ENCODE measurements around the gene SLC22A7.

SLC22A7 gene

DNA sequence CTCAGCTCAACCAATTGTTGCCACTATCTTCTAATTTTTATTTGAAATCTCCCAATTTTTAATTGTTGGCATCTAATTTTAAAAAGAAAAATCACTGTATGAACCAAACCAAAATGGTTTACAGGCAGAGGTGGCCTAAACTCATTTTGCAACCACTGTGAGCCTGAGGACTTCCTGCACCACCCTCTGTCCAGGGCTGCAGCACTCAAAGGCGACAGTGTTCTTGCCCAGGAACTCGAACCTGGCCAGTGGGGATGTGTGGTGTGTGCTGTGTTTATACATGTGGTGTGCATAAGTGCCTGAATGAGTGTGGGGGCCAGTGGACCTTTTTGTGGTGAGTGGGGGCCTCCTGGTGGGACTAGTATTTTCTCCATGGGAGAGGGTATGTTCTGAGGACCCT, 24.4 kb upstream of the SLC22A7 start:
- Histone ChIP-seq H3K9ac (ENCODE audit: low read length) (no peak overlapping the region), H2BK15ac (ENCODE audit: low read depth, poor library complexity, severe bottlenecking) (no peak overlapping the region), H3K36me3 (ENCODE audit: control insufficient read depth in 1 of 2, insufficient read depth in 2 of 2, low read depth in 1 of 2, low read length in 2 of 2) (no peaks in the 10 kb centered on the region), H3K9me3 (ENCODE audit: control insufficient read depth, low read length) (no peaks in the 10 kb centered on the region), H3K4me1 (ENCODE audit: control insufficient read depth, insufficient read depth, low read depth, low read length) (peaks cover 19% of the 10 kb centered on the region), H3K79me1 (replicated peaks; ENCODE audit: low read length, poor library complexity, severe bottlenecking) (no peaks in the 10 kb centered on the region), H3K4ac (ENCODE audit: low read depth in 1 of 2, low read length in 2 of 2) (no peak overlapping the region), H2AK5ac (ENCODE audit: low read length, severe bottlenecking) (no peak overlapping the region), H2AFZ (ENCODE audit: low read depth, low read length) (no peak overlapping the region), H2BK5ac (ENCODE audit: low read depth, low read length, poor library complexity, severe bottlenecking) (no peak overlapping the region), H3K23ac (ENCODE audit: low read length in 2 of 2) (no peak overlapping the region), H4K8ac (ENCODE audit: low read length) (no peak overlapping the region), H2BK12ac (ENCODE audit: low read length in 2 of 2) (no peak overlapping the region), H3K18ac (ENCODE audit: low read depth in 1 of 2, low read length in 2 of 2) (no peak overlapping the region), H2BK120ac (ENCODE audit: low read depth, low read length) (no peak overlapping the region), H3K27me3 (ENCODE audit: control insufficient read depth in 1 of 2, insufficient read depth in 1 of 2, low read length in 2 of 2) (peaks cover 74 to 86% of the 10 kb centered on the region in 2 experiments), H3K4me3 (ENCODE audit: insufficient read depth in 1 of 2, low read depth in 1 of 2, low read length in 2 of 2) (no peak overlapping the region), H3K14ac (ENCODE audit: low read length in 2 of 2) (no peak overlapping the region), H4K91ac (ENCODE audit: low read length) (no peak overlapping the region), H3K27ac (ENCODE audit: low read length, poor library complexity, severe bottlenecking) (no peak overlapping the region), H3K4me2 (ENCODE audit: low read length, poor library complexity, severe bottlenecking) (no peak overlapping the region)
- WGBS, result 41% methylated on average over 2 of the region's 2 CpGs
- DNase-seq, result no peak

DNA sequence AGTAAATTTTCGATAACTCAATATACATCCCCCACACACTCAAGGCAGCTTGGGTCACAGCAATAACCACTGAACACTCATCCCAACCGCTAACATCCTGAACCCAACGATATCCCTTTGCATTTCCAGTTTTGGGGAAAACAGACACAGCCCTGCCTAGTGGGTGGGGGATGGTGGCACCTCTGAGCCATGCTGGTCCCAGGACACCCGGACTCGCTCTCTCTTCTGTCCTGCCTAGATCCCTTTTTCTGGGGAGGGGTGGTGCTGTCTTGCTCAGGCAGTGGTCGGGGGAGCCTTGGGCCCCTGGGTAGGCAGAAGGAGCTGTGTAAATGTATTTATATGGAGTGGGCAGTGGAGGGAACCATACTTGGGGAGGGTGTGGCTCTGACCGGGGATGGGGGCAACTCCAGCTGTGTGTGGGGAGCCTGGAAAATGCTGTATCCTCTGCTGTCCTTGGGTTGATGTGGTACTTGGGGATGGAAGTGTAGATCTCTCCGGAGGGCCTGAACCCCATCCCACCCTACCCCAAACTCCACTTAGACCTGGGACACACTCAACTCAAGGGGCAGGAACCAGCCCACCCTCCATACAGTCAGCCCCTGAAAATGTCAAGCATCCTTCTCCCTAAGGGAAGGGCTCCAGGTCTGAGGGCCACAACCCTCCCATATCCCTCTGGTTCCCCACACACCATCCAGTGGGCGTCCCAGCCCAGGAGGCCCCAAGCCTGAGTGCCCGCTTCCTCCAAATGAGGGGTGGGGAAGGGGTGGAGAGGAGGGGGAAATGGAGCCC, 23.7 kb upstream of the SLC22A7 start:
- 76% methylated on average over 7 of the region's 10 CpGs for WGBS

DNA sequence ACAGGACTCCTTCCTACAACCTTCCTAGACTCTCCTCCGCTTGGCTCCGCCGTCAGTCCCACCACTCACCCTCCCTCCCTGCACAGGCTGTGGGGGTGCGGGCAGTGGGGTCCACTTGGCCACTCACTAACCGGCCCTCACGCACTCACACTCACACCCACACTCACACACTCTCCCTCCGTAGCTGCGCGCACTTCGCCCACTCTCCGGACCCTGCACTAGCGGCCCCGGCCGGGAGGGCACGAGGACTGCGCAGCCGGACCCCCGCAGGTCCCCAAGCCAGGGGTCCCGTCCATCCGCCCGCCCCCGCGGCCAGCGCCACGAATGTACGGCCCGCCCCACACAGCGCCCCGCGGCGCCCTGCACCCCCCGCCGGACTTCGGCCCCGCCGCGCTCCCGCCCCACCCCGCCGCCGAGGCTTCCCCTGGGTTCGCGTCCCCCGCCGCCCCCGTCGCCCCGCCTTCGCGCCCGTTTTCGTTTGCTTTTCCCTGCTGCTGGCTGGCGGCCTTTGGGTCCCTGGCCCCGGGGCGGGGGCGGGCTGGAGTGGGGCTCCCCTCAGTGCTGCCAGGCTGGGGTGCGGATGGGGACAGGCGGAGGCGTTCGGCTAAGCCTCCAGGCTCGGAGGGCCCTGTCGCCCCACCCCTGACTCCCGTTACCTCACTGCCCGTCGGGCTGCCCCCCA, 23.0 kb upstream of the SLC22A7 start:
- Histone ChIP-seq H3K4ac (ENCODE audit: low read depth in 1 of 2, low read length in 2 of 2) (no peak overlapping the region), H3K27ac (ENCODE audit: low read length, poor library complexity, severe bottlenecking) (no peak overlapping the region), H3K4me3 (ENCODE audit: insufficient read depth in 1 of 2, low read depth in 1 of 2, low read length in 2 of 2) (peak overlapping the region in 1 of 2 experiments; percentile 32), H2AFZ (ENCODE audit: low read depth, low read length) (no peak overlapping the region), H3K14ac (ENCODE audit: low read length in 2 of 2) (peak overlapping the region in 1 of 2 experiments; percentile 53), H3K23ac (ENCODE audit: low read length in 2 of 2) (peak overlapping the region in 1 of 2 experiments; percentile 90), H4K91ac (ENCODE audit: low read length) (no peak overlapping the region), H3K4me1 (ENCODE audit: control insufficient read depth, insufficient read depth, low read depth, low read length) (peaks cover 13% of the 10 kb centered on the region), H2AK5ac (ENCODE audit: low read length, severe bottlenecking) (no peak overlapping the region), H3K9me3 (ENCODE audit: control insufficient read depth, low read length) (no peaks in the 10 kb centered on the region), H2BK12ac (ENCODE audit: low read length in 2 of 2) (no peak overlapping the region), H2BK5ac (ENCODE audit: low read depth, low read length, poor library complexity, severe bottlenecking) (no peak overlapping the region), H4K8ac (ENCODE audit: low read length) (no peak overlapping the region), H3K36me3 (ENCODE audit: control insufficient read depth in 1 of 2, insufficient read depth in 2 of 2, low read depth in 1 of 2, low read length in 2 of 2) (no peaks in the 10 kb centered on the region), H3K18ac (ENCODE audit: low read depth in 1 of 2, low read length in 2 of 2) (no peak overlapping the region), H3K79me1 (replicated peaks; ENCODE audit: low read length, poor library complexity, severe bottlenecking) (no peaks in the 10 kb centered on the region), H3K9ac (ENCODE audit: low read length) (no peak overlapping the region), H2BK15ac (ENCODE audit: low read depth, poor library complexity, severe bottlenecking) (peak overlapping the region; percentile 8), H3K4me2 (ENCODE audit: low read length, poor library complexity, severe bottlenecking) (peak overlapping the region; percentile 35), H2BK120ac (ENCODE audit: low read depth, low read length) (no peak overlapping the region), H3K27me3 (ENCODE audit: control insufficient read depth in 1 of 2, insufficient read depth in 1 of 2, low read length in 2 of 2) (peaks cover 75 to 87% of the 10 kb centered on the region in 2 experiments)
- DNase-seq, result no peak
- 3% methylated on average over 62 of the region's 65 CpGs for WGBS

More for the DNA sequence above, 23.7 kb upstream of the SLC22A7 start:
- H3K4ac ChIP-seq (ENCODE audit: low read depth in 1 of 2, low read length in 2 of 2), result no peak overlapping the region
- H3K27ac ChIP-seq (ENCODE audit: low read length, poor library complexity, severe bottlenecking), result no peak overlapping the region
- no peak overlapping the region for H3K14ac ChIP-seq (ENCODE audit: low read length in 2 of 2)
- no peak overlapping the region for H3K4me3 ChIP-seq (ENCODE audit: insufficient read depth in 1 of 2, low read depth in 1 of 2, low read length in 2 of 2)
- peaks cover 18% of the 10 kb centered on the region for H3K4me1 ChIP-seq (ENCODE audit: control insufficient read depth, insufficient read depth, low read depth, low read length)
- H3K9me3 ChIP-seq (ENCODE audit: control insufficient read depth, low read length), result no peaks in the 10 kb centered on the region
- no peaks in the 10 kb centered on the region for H3K79me1 ChIP-seq (replicated peaks; ENCODE audit: low read length, poor library complexity, severe bottlenecking)
- H4K8ac ChIP-seq (ENCODE audit: low read length), result no peak overlapping the region
- no peak overlapping the region for H3K23ac ChIP-seq (ENCODE audit: low read length in 2 of 2)
- H3K18ac ChIP-seq (ENCODE audit: low read depth in 1 of 2, low read length in 2 of 2), result no peak overlapping the region
- no peak overlapping the region for H2BK5ac ChIP-seq (ENCODE audit: low read depth, low read length, poor library complexity, severe bottlenecking)
- no peak overlapping the region for H4K91ac ChIP-seq (ENCODE audit: low read length)
- H2BK12ac ChIP-seq (ENCODE audit: low read length in 2 of 2), result no peak overlapping the region
- no peak for DNase-seq
- no peak overlapping the region for H2BK120ac ChIP-seq (ENCODE audit: low read depth, low read length)
- no peak overlapping the region for H2AFZ ChIP-seq (ENCODE audit: low read depth, low read length)
- H3K9ac ChIP-seq (ENCODE audit: low read length), result no peak overlapping the region
- H3K4me2 ChIP-seq (ENCODE audit: low read length, poor library complexity, severe bottlenecking), result no peak overlapping the region
- H2AK5ac ChIP-seq (ENCODE audit: low read length, severe bottlenecking), result no peak overlapping the region
- H3K27me3 ChIP-seq (ENCODE audit: control insufficient read depth in 1 of 2, insufficient read depth in 1 of 2, low read length in 2 of 2), result peaks cover 74 to 85% of the 10 kb centered on the region in 2 experiments
- H3K36me3 ChIP-seq (ENCODE audit: control insufficient read depth in 1 of 2, insufficient read depth in 2 of 2, low read depth in 1 of 2, low read length in 2 of 2), result no peaks in the 10 kb centered on the region
- H2BK15ac ChIP-seq (ENCODE audit: low read depth, poor library complexity, severe bottlenecking), result no peak overlapping the region

DNA sequence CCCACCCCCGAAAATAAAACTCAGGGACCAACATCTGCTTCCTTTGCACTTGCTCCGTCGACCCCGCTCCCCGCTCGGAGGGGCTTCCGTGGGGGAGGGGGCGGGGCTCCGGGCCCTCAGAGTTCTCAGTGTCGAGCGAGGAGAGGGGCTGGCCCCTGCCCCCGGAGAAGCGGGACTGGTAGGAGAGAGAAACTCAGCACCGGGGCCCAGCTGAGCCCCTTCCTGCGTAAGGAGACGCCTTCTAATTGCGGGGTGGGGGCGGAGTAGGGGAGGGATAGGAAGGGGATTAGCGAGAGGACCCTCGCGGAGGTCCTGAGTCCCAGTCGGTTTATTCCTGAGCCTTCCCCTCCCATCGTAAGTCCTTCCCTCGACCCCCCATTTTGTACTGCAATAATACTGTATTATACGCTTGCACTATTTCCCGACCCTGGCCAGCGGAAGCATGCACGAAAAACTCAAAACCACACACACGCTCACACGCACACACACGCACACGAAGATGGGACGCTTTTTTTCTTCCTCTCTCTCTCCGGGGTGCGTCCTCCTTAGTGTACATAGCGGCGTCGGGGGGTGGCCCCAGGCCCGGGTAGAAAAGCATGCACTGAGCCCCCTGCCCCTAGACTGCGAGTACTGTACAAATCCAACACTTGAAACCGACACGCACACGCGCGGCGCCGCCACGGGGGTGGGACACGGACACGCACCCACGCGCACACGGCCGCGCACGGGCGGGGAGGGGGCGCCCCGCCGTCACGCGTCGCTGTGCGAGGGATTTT, 22.1 kb upstream of the SLC22A7 start:
- H3K27me3 ChIP-seq (ENCODE audit: control insufficient read depth in 1 of 2, insufficient read depth in 1 of 2, low read length in 2 of 2), result peaks cover 75 to 86% of the 10 kb centered on the region in 2 experiments
- no peaks in the 10 kb centered on the region for H3K36me3 ChIP-seq (ENCODE audit: control insufficient read depth in 1 of 2, insufficient read depth in 2 of 2, low read depth in 1 of 2, low read length in 2 of 2)
- no peak overlapping the region for H3K23ac ChIP-seq (ENCODE audit: low read length in 2 of 2)
- H3K4me1 ChIP-seq (ENCODE audit: control insufficient read depth, insufficient read depth, low read depth, low read length), result peaks cover 13% of the 10 kb centered on the region
- no peak overlapping the region for H3K4me3 ChIP-seq (ENCODE audit: insufficient read depth in 1 of 2, low read depth in 1 of 2, low read length in 2 of 2)
- WGBS, result 12% methylated on average over 56 of the region's 64 CpGs
- no peak overlapping the region for H2AFZ ChIP-seq (ENCODE audit: low read depth, low read length)
- H3K14ac ChIP-seq (ENCODE audit: low read length in 2 of 2), result no peak overlapping the region
- no peak overlapping the region for H3K4me2 ChIP-seq (ENCODE audit: low read length, poor library complexity, severe bottlenecking)
- H3K9me3 ChIP-seq (ENCODE audit: control insufficient read depth, low read length), result no peaks in the 10 kb centered on the region
- H4K8ac ChIP-seq (ENCODE audit: low read length), result no peak overlapping the region
- no peaks in the 10 kb centered on the region for H3K79me1 ChIP-seq (replicated peaks; ENCODE audit: low read length, poor library complexity, severe bottlenecking)
- H3K18ac ChIP-seq (ENCODE audit: low read depth in 1 of 2, low read length in 2 of 2), result no peak overlapping the region
- H3K9ac ChIP-seq (ENCODE audit: low read length), result no peak overlapping the region
- no peak overlapping the region for H2BK120ac ChIP-seq (ENCODE audit: low read depth, low read length)
- H2BK12ac ChIP-seq (ENCODE audit: low read length in 2 of 2), result no peak overlapping the region
- DNase-seq, result peak; percentile 47
- H2BK5ac ChIP-seq (ENCODE audit: low read depth, low read length, poor library complexity, severe bottlenecking), result no peak overlapping the region
- H3K4ac ChIP-seq (ENCODE audit: low read depth in 1 of 2, low read length in 2 of 2), result no peak overlapping the region
- no peak overlapping the region for H3K27ac ChIP-seq (ENCODE audit: low read length, poor library complexity, severe bottlenecking)
- no peak overlapping the region for H4K91ac ChIP-seq (ENCODE audit: low read length)
- peak overlapping the region; percentile 45 for H2BK15ac ChIP-seq (ENCODE audit: low read depth, poor library complexity, severe bottlenecking)
- no peak overlapping the region for H2AK5ac ChIP-seq (ENCODE audit: low read length, severe bottlenecking)
